ENCODE data around the gene SCAMP4. TPM values are rescaled to one million over a fixed set of nuclear protein-coding genes. Genes with fewer than 3 reads are reported as not detected.
A peak's percentile ranks its signal among the peaks of the same experiment; 100 is the strongest.

Gene SCAMP4
- total and polyA plus RNA-seq, 9 of the 15 experiments (the other 6 are each of a cell fraction or from before 2014, with no cell fraction given) = 0.81 to 45.9 (median 12.8) TPM

DNA sequence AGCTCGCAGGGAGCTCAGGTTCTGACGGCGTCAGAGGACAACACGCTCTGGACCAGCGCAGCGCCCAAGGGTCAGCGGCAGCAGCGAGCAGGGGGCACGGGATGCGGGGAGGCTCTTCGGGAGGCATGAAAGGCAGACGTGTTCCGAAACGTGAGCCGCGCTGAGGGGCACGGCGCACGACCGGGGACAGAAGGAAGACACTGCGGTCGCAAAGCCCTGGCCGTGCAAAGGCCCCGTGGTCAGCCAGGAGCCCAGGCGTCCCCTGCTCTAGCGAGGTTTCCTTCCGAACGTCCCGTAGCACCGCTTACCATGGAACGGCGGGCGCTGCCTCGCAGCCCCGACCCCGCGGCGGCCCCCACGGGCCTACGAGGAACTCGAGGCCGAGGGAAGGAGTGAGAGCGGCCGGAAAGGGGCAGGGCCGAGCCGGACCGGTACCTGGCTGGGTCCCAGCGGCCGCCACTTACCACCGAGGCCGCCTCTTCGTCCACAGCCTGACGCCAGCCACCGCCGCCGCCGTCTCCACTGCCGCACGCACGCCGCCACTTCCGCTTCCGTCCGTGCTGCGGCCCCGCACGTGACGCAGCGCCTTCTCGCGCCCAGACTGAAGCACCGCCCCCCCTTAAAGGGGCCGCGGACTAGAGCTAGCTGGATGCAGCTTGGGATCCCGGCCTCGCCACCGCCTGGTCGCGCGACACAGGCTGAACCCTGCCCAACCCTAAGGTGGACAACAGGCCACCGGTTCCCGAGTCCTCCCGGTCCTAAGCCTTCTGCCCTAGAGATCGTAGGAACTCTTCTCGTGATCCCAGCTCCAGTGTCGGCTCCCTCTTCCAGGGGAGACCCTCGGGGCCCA, 29.3 kb upstream of the SCAMP4 start (continued):
- TF ChIP-seq ZNF324 (CRISPR knock-in tag; IDR thresholded peaks at IDR 0.05) (no peak), ZZZ3 (IDR thresholded peaks at IDR 0.05) (no peak), ZNF282 (CRISPR knock-in tag; IDR thresholded peaks at IDR 0.05) (peak; percentile 46; the same call in 1 of the 2 replicates), RCOR1 (IDR thresholded peaks at IDR 0.05; ENCODE audit: borderline replicate concordance in 1 of 2, low read depth in 2 of 2, low read length in 2 of 2) (no peak), TEAD1 (CRISPR knock-in tag; IDR thresholded peaks at IDR 0.05) (no peak), ZNF133 (CRISPR knock-in tag; IDR thresholded peaks at IDR 0.05) (no peak), ZNF764 (CRISPR knock-in tag; IDR thresholded peaks at IDR 0.05; ENCODE audit: low read depth) (no peak), SIN3B (IDR thresholded peaks at IDR 0.05; ENCODE audit: low read depth) (no peak; the same call in 1 of the 2 replicates), ZNF77 (CRISPR knock-in tag; IDR thresholded peaks at IDR 0.05) (no peak), MED1 (CRISPR knock-in tag; IDR thresholded peaks at IDR 0.05; ENCODE audit: borderline replicate concordance) (no peak), MAFK (IDR thresholded peaks at IDR 0.05; ENCODE audit: low read length) (no peak), ZNF3 (CRISPR knock-in tag; IDR thresholded peaks at IDR 0.05) (no peak), MAZ (CRISPR knock-in tag; conservative IDR thresholded peaks at IDR 0.05 in 1 of 2, IDR thresholded peaks at IDR 0.05 in 1 of 2) (peak; percentile 74 to 78; a peak in 3 of 4 replicates), HDAC6 (IDR thresholded peaks at IDR 0.05; ENCODE audit: low read depth, low read length) (no peak), CEBPB (tag; IDR thresholded peaks at IDR 0.05) (no peak), ETV6 (IDR thresholded peaks at IDR 0.05; ENCODE audit: borderline replicate concordance in 1 of 2, low read depth in 2 of 2, low read length in 1 of 2) (0 out of 4 replicates have a peak, but pooled peaks of 1 of the 2 experiments have one; percentile 50), ETV6 (CRISPR knock-in tag; IDR thresholded peaks at IDR 0.05; ENCODE audit: borderline replicate concordance) (no peak), SREBF2 (CRISPR knock-in tag; IDR thresholded peaks at IDR 0.05) (no peak), TRIM24 (IDR thresholded peaks at IDR 0.05) (no peak)
- TF ChIP-seq, protein P1, sequence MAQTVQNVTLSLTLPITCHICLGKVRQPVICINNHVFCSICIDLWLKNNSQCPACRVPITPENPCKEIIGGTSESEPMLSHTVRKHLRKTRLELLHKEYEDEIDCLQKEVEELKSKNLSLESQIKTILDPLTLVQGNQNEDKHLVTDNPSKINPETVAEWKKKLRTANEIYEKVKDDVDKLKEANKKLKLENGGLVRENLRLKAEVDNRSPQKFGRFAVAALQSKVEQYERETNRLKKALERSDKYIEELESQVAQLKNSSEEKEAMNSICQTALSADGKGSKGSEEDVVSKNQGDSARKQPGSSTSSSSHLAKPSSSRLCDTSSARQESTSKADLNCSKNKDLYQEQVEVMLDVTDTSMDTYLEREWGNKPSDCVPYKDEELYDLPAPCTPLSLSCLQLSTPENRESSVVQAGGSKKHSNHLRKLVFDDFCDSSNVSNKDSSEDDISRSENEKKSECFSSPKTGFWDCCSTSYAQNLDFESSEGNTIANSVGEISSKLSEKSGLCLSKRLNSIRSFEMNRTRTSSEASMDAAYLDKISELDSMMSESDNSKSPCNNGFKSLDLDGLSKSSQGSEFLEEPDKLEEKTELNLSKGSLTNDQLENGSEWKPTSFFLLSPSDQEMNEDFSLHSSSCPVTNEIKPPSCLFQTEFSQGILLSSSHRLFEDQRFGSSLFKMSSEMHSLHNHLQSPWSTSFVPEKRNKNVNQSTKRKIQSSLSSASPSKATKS (CRISPR knock-in tag; IDR thresholded peaks at IDR 0.05) = no peak
- TF ChIP-seq, protein P2, sequence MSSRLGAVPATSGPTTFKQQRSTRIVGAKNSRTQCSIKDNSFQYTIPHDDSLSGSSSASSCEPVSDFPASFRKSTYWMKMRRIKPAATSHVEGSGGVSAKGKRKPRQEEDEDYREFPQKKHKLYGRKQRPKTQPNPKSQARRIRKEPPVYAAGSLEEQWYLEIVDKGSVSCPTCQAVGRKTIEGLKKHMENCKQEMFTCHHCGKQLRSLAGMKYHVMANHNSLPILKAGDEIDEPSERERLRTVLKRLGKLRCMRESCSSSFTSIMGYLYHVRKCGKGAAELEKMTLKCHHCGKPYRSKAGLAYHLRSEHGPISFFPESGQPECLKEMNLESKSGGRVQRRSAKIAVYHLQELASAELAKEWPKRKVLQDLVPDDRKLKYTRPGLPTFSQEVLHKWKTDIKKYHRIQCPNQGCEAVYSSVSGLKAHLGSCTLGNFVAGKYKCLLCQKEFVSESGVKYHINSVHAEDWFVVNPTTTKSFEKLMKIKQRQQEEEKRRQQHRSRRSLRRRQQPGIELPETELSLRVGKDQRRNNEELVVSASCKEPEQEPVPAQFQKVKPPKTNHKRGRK (tag; IDR thresholded peaks at IDR 0.05) = no peak
- TF ChIP-seq, protein P3, sequence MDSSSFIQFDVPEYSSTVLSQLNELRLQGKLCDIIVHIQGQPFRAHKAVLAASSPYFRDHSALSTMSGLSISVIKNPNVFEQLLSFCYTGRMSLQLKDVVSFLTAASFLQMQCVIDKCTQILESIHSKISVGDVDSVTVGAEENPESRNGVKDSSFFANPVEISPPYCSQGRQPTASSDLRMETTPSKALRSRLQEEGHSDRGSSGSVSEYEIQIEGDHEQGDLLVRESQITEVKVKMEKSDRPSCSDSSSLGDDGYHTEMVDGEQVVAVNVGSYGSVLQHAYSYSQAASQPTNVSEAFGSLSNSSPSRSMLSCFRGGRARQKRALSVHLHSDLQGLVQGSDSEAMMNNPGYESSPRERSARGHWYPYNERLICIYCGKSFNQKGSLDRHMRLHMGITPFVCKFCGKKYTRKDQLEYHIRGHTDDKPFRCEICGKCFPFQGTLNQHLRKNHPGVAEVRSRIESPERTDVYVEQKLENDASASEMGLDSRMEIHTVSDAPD (CRISPR knock-in tag; IDR thresholded peaks at IDR 0.05) = no peak
- TF ChIP-seq, protein P4, sequence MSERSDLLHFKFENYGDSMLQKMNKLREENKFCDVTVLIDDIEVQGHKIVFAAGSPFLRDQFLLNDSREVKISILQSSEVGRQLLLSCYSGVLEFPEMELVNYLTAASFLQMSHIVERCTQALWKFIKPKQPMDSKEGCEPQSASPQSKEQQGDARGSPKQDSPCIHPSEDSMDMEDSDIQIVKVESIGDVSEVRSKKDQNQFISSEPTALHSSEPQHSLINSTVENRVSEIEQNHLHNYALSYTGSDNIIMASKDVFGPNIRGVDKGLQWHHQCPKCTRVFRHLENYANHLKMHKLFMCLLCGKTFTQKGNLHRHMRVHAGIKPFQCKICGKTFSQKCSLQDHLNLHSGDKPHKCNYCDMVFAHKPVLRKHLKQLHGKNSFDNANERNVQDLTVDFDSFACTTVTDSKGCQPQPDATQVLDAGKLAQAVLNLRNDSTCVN (CRISPR knock-in tag; IDR thresholded peaks at IDR 0.05) = no peak

Data from K562 (cell line).